HG02840 (cell line): Measurements from ENCODE around the gene GRIA3.
"Not testable (repeated sequence)": the region's sequence is repeated elsewhere in the genome, so short reads cannot be mapped to it uniquely, and the experiment has no call there.

ENCODE experiments used
- ATAC-seq: cut with Tn5 transposase; IDR thresholded peaks from one replicate; pipeline ENCODE4 v1.9.1; 2021; ENCODE audit warnings: mild to moderate bottlenecking, moderate library complexity, moderate number of reproducible peaks; ENCODE audit not compliant: unreplicated experiment, low FRiP score

Gene GRIA3

GRCh38 chrX:123337886-123338639, 154.0 kb downstream of the GRIA3 start:
- no peak for ATAC-seq

- ATAC-seq: no peak
These were observed 155.3 kb downstream of the GRIA3 start for GRCh38 chrX:123339221-123339905.

GRCh38 chrX:123340696-123341095, 156.6 kb downstream of the GRIA3 start:
- no peak for ATAC-seq

- no peak for ATAC-seq
These were observed 164.4 kb downstream of the GRIA3 start for GRCh38 chrX:123348468-123348867.

GRCh38 chrX:123350226-123350625, 166.1 kb downstream of the GRIA3 start:
- ATAC-seq: no peak

GRCh38 chrX:123357941-123358340, 173.9 kb downstream of the GRIA3 start:
- ATAC-seq: peak; percentile 95

- no peak for ATAC-seq
These were observed 174.4 kb downstream of the GRIA3 start for GRCh38 chrX:123358457-123358856.

GRCh38 chrX:123361371-123361770, 177.3 kb downstream of the GRIA3 start:
- ATAC-seq: no peak

- ATAC-seq: not testable (repeated sequence)
These were observed 202.1 kb downstream of the GRIA3 start for GRCh38 chrX:123386196-123386595.

- ATAC-seq: no peak
These were observed 208.8 kb downstream of the GRIA3 start for GRCh38 chrX:123392921-123393320.

GRCh38 chrX:123399709-123400108, 215.6 kb downstream of the GRIA3 start:
- no peak for ATAC-seq

- ATAC-seq: no peak
These were observed 221.2 kb downstream of the GRIA3 start for GRCh38 chrX:123405231-123405630.

- ATAC-seq: peak; percentile 47
These were observed 225.0 kb downstream of the GRIA3 start for GRCh38 chrX:123408821-123409737.

- ATAC-seq: no peak
These were observed 238.8 kb downstream of the GRIA3 start for GRCh38 chrX:123422875-123423274.

GRCh38 chrX:123424546-123424945, 240.5 kb downstream of the GRIA3 start:
- peak; percentile 89 for ATAC-seq

- no peak for ATAC-seq
These were observed 241.4 kb downstream of the GRIA3 start for GRCh38 chrX:123425471-123425870.

- no peak for ATAC-seq
These were observed 241.8 kb downstream of the GRIA3 start for GRCh38 chrX:123425904-123426303.

GRCh38 chrX:123432361-123433150, 248.5 kb downstream of the GRIA3 start:
- ATAC-seq: no peak

- ATAC-seq: no peak
These were observed 252.5 kb downstream of the GRIA3 start for GRCh38 chrX:123436512-123437136.

GRCh38 chrX:123439926-123440325, 255.8 kb downstream of the GRIA3 start:
- ATAC-seq: not testable (repeated sequence)
